NCI-H1105 (cell line): ENCODE data around the gene TBC1D12.
"Not testable (repeated sequence)": the region's sequence is repeated elsewhere in the genome, so short reads cannot be mapped to it uniquely, and the experiment has no call there.

ENCODE experiments used
- DNase-seq: peaks from one replicate; lab custom pipeline; 2025; lab: John Stamatoyannopoulos, UW

TBC1D12 gene

DNA sequence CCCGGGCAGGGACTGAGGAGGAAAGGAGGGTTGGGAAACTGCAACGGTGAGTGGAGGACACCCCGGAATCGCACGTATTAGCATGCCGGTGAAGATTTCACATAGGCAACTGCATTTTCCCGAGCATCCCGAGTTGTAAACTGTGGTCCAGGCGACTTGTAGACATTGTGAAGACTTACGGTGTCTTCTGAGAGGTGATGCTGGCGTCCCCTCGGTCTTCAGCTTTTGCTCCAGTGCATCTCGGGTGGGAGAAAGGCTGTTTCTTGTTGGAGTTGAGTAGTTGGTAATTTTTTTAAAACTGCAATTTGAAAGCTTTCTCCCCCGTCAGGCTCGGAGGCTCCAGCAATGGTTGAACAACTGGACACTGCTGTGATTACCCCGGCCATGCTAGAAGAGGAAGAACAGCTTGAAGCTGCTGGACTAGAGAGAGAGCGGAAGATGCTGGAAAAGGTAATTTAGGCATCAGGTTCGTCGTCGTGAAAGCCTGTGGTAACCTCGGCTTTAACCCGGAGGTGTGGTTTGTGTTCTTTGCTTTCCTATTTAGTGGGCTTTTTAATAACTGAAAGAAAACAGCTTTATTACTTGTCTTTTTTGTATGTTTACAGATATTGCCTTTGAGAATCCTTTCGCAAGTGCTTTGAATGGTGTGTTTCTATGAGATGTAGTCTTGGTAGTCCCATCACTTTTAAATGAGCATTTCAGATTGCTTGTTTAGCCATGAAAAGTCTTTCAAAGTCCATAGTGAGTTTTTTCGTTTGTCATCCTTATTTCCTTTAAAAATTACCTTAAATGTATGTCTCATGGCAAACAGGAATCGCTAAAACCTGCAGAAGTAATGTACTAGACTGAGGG is 143.9 kb downstream of the TBC1D12 start:
- DNase-seq: peak; percentile 10

DNA sequence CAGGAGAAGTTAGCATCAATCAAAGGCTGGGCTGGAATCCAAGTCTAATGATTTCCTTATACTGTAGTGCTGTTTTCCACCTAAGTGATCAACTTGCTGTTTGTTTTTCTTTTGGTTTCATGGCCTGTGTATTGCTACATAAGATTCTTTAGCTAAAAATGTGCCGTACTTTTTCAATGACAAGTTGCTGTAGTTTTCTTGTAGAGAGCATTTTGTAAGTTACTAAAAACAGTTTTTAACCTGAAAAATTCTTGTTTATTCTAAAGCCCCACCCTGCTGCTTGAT is 144.5 kb downstream of the TBC1D12 start:
- no peak for DNase-seq

DNA sequence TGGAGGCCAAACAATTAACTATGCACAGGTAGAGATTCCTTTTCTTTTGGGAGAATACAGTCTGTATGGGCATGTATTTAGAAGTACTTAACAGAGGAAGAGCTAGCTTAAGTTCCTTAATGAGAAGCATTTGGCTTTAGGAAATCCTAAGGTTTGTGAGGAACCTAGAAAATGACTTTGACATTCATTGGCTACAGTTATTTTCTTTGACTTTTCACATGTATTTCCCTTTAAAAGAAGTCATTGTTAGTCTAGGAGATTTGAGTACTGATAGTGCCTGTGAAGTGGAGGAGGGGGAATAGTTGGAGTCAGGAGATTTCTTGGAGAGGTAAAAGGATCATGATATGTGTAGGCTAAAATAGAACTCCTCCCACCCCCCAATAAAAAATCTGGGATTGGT is 146.9 kb downstream of the TBC1D12 start:
- no peak for DNase-seq

DNA sequence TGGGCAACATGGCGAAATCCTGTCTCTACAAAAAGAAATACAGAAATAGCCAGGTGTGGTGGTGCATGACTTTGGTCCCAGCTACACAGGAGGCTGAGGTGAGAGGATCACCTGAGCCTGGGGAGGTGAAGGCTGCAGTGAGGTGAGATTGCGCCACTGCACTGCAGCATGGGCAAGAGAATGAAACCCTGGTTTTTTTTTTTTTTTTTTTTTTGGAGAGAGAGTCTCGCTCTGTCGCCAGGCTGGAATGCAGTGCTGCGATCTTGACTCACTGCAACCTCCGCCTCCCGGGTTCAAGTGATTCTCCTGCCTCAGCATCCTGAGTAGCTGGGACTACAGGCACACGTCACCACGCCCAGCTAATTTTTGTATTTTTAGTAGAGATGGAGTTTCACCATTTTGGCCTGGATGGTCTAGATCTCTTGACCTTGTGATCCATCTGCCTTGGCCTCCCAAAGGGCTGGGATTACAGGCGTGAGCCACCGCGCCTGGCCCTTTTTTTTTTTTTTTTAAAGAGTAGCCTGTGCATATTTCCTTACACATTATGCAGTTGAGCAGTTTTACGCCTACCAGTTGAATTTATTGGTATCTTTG is 165.5 kb downstream of the TBC1D12 start:
- DNase-seq: not testable (repeated sequence)

DNA sequence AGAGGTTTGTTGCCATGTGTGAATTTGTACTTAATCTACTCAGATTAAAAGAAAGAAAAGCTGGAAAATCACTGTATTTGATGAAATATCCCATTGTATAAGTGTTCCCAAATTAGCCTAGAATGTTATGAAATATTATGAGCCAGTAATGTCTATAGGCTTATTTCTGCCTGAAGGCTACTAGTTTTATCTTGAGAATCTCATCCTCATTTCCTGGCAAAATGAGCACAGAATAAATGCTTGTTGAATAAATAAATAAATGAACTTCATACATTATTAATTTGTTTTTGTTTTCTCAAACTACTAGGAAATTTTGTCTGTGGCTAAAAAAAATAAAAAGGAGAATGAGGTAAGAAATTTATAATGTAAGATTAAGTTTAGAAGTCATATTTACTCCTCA is 168.7 kb downstream of the TBC1D12 start:
- no peak for DNase-seq

DNA sequence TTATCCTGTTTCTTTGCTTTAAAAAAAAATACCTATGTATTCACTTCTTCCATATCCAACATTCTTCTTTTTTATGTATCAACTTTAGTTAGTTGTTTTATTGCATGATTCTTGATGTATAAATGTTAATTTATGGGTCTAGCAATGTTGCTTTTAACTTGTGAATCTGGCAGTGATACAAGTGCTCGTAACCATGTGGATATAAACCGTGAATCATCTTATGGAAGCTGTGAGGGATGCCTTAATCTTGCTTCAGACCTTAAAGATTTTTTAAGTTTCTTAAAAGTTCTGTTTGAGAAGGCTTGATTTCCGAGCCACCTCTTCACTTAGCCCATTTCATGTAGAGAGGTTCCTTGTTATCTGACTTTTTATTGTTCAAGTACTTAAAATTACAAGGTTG is 169.2 kb downstream of the TBC1D12 start:
- no peak for DNase-seq

DNA sequence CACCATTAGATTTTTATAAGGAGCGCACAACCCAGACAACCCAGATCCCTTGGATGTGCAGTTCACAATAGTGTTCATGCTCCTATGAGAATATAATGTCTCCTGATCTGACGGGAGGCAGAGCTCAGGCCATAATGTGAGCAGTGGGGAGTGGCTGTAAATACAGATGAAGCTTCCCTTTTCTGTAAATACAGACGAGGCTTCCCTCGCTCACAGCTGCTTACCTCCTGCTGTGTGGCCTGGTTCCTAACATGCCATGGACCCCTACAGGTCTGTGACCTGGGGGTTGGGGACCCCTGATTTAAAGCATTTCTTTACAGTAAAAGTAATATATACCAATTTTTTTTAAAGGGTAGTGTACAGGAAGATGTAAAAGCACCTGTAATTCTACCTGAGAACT is 176.4 kb downstream of the TBC1D12 start:
- DNase-seq: no peak

DNA sequence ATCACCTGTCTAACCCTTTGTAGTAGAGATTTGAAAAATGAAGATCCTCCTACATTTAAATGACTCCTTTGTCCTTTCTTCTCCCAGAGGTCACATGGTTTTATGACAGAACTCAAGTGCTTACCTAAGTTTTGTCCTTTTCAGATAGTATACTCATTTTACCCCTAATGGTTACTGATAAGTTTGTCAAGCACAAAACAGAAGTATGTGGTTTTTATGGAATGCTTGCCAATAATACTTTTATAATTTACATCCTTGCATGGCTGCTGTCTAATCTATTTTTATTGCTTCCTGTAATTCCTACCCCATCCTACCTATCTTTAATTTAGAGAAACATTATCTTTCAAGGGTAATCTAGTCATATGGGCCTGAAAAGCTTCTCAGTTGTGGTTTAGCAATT is 180.8 kb downstream of the TBC1D12 start:
- no peak for DNase-seq
